ENCODE measurements around the gene NBEAL2.
"Not testable (repeated sequence)": the region's sequence is repeated elsewhere in the genome, so short reads cannot be mapped to it uniquely, and the experiment has no call there.

Gene NBEAL2

GRCh38 chr3:47034868-47035489, 55.5 kb downstream of the NBEAL2 start:
- no peak for TF ChIP-seq POLR2AphosphoS5 (IDR thresholded peaks at IDR 0.05; ENCODE audit: borderline replicate concordance, low read depth, low read length)
- TF ChIP-seq FOXP2 (optimal IDR thresholded peaks at IDR 0.05; ENCODE audit: control extremely low read depth, extremely low read length, insufficient read depth): no peak
- TF ChIP-seq EZH2 (IDR thresholded peaks at IDR 0.05): no peak

GRCh38 chr3:47035645-47036044, 56.2 kb downstream of the NBEAL2 start:
- Histone ChIP-seq H3K9ac (ENCODE audit: insufficient read length) (no peak overlapping the region), H3K36me3 (ENCODE audit: insufficient read depth, low read length) (peaks cover 22% of the 10 kb centered on the region), H3K27ac (0 out of 2 replicates have a peak overlapping the region, but pooled peaks have one; percentile 3), H3K9me3 (ENCODE audit: low read depth, low read length) (no peaks in the 10 kb centered on the region), H3K4me3 (no peak overlapping the region)
- DNase-seq (ENCODE audit: low read depth, low spot score): no peak
- no peak for TF ChIP-seq POLR2AphosphoS5 (IDR thresholded peaks at IDR 0.05; ENCODE audit: borderline replicate concordance, low read depth, low read length)
- no peak for TF ChIP-seq EZH2 (IDR thresholded peaks at IDR 0.05)
- no peak for TF ChIP-seq FOXP2 (optimal IDR thresholded peaks at IDR 0.05; ENCODE audit: control extremely low read depth, extremely low read length, insufficient read depth)

More at GRCh38 chr3:47034868-47035489, 55.5 kb downstream of the NBEAL2 start:
- Histone ChIP-seq H3K4me3 (no peak overlapping the region), H3K36me3 (ENCODE audit: insufficient read depth, low read length) (peaks cover 18% of the 10 kb centered on the region), H3K9me3 (ENCODE audit: low read depth, low read length) (no peaks in the 10 kb centered on the region), H3K9ac (ENCODE audit: insufficient read length) (no peak overlapping the region), H3K27ac (no peak overlapping the region)
- no peak for DNase-seq (ENCODE audit: low read depth, low spot score)

GRCh38 chr3:47036145-47036544, 56.7 kb downstream of the NBEAL2 start:
- no peak for DNase-seq (ENCODE audit: low read depth, low spot score)
- H3K27ac ChIP-seq: 0 out of 2 replicates have a peak overlapping the region, but pooled peaks have one; percentile 3
- no peak overlapping the region for H3K4me3 ChIP-seq
- H3K9me3 ChIP-seq (ENCODE audit: low read depth, low read length): no peaks in the 10 kb centered on the region
- peaks cover 27% of the 10 kb centered on the region for H3K36me3 ChIP-seq (ENCODE audit: insufficient read depth, low read length)
- no peak overlapping the region for H3K9ac ChIP-seq (ENCODE audit: insufficient read length)
- TF ChIP-seq EZH2 (IDR thresholded peaks at IDR 0.05) (no peak), POLR2AphosphoS5 (IDR thresholded peaks at IDR 0.05; ENCODE audit: borderline replicate concordance, low read depth, low read length) (no peak), FOXP2 (optimal IDR thresholded peaks at IDR 0.05; ENCODE audit: control extremely low read depth, extremely low read length, insufficient read depth) (no peak)

- not testable (repeated sequence) for H3K9ac ChIP-seq (ENCODE audit: insufficient read length); H3K9me3 ChIP-seq (ENCODE audit: low read depth, low read length); H3K27ac ChIP-seq; H3K4me3 ChIP-seq; DNase-seq (ENCODE audit: low read depth, low spot score)
- H3K36me3 ChIP-seq (ENCODE audit: insufficient read depth, low read length): peaks cover 31% of the 10 kb centered on the region
Observed at GRCh38 chr3:47037302-47037701, 57.8 kb downstream of the NBEAL2 start.

GRCh38 chr3:47041114-47041513, 61.6 kb downstream of the NBEAL2 start:
- Histone ChIP-seq H3K9ac (ENCODE audit: insufficient read length) (no peak overlapping the region), H3K9me3 (ENCODE audit: low read depth, low read length) (no peaks in the 10 kb centered on the region), H3K27ac (no peak overlapping the region), H3K36me3 (ENCODE audit: insufficient read depth, low read length) (peaks cover 22% of the 10 kb centered on the region), H3K4me3 (no peak overlapping the region)
- no peak for TF ChIP-seq POLR2AphosphoS5 (IDR thresholded peaks at IDR 0.05; ENCODE audit: borderline replicate concordance, low read depth, low read length)
- no peak for TF ChIP-seq EZH2 (IDR thresholded peaks at IDR 0.05)
- no peak for DNase-seq (ENCODE audit: low read depth, low spot score)

GRCh38 chr3:47042231-47042791, 62.8 kb downstream of the NBEAL2 start:
- no peaks in the 10 kb centered on the region for H3K9me3 ChIP-seq (ENCODE audit: low read depth, low read length)
- no peak overlapping the region for H3K4me3 ChIP-seq
- no peak overlapping the region for H3K9ac ChIP-seq (ENCODE audit: insufficient read length)
- H3K27ac ChIP-seq: no peak overlapping the region
- TF ChIP-seq EZH2 (IDR thresholded peaks at IDR 0.05): no peak
- no peak for TF ChIP-seq FOXP2 (optimal IDR thresholded peaks at IDR 0.05; ENCODE audit: control extremely low read depth, extremely low read length, insufficient read depth)
- TF ChIP-seq POLR2AphosphoS5 (IDR thresholded peaks at IDR 0.05; ENCODE audit: borderline replicate concordance, low read depth, low read length): no peak
- peaks cover 22% of the 10 kb centered on the region for H3K36me3 ChIP-seq (ENCODE audit: insufficient read depth, low read length)
- DNase-seq (ENCODE audit: low read depth, low spot score): no peak

GRCh38 chr3:47047069-47047468, 67.6 kb downstream of the NBEAL2 start:
- no peaks in the 10 kb centered on the region for H3K9me3 ChIP-seq (ENCODE audit: low read depth, low read length)
- no peak overlapping the region for H3K4me3 ChIP-seq
- H3K27ac ChIP-seq: peak overlapping the region; percentile 77
- H3K9ac ChIP-seq (ENCODE audit: insufficient read length): no peak overlapping the region
- no peak for DNase-seq (ENCODE audit: low read depth, low spot score)
- H3K36me3 ChIP-seq (ENCODE audit: insufficient read depth, low read length): no peaks in the 10 kb centered on the region; the same call in 1 of the 2 replicates
- TF ChIP-seq EZH2 (IDR thresholded peaks at IDR 0.05): no peak
- TF ChIP-seq FOXP2 (optimal IDR thresholded peaks at IDR 0.05; ENCODE audit: control extremely low read depth, extremely low read length, insufficient read depth): no peak
- no peak for TF ChIP-seq POLR2AphosphoS5 (IDR thresholded peaks at IDR 0.05; ENCODE audit: borderline replicate concordance, low read depth, low read length)

- Histone ChIP-seq H3K9me3 (ENCODE audit: low read depth, low read length) (no peaks in the 10 kb centered on the region), H3K27ac (peak overlapping the region; percentile 77), H3K9ac (ENCODE audit: insufficient read length) (no peak overlapping the region), H3K36me3 (ENCODE audit: insufficient read depth, low read length) (no peaks in the 10 kb centered on the region), H3K4me3 (no peak overlapping the region)
- TF ChIP-seq POLR2AphosphoS5 (IDR thresholded peaks at IDR 0.05; ENCODE audit: borderline replicate concordance, low read depth, low read length) (no peak), FOXP2 (optimal IDR thresholded peaks at IDR 0.05; ENCODE audit: control extremely low read depth, extremely low read length, insufficient read depth) (no peak), EZH2 (IDR thresholded peaks at IDR 0.05) (no peak)
- DNase-seq (ENCODE audit: low read depth, low spot score): no peak
Observed at GRCh38 chr3:47047673-47048072, 68.2 kb downstream of the NBEAL2 start.

GRCh38 chr3:47054412-47054811, 74.9 kb downstream of the NBEAL2 start:
- no peak overlapping the region for H3K27ac ChIP-seq
- TF ChIP-seq FOXP2 (optimal IDR thresholded peaks at IDR 0.05; ENCODE audit: control extremely low read depth, extremely low read length, insufficient read depth) (no peak), EZH2 (IDR thresholded peaks at IDR 0.05) (no peak), POLR2AphosphoS5 (IDR thresholded peaks at IDR 0.05; ENCODE audit: borderline replicate concordance, low read depth, low read length) (no peak)
- no peak overlapping the region for H3K9ac ChIP-seq (ENCODE audit: insufficient read length)
- H3K4me3 ChIP-seq: no peak overlapping the region
- peaks cover 7% of the 10 kb centered on the region; the same call in 1 of the 2 replicates for H3K36me3 ChIP-seq (ENCODE audit: insufficient read depth, low read length)
- no peak for DNase-seq (ENCODE audit: low read depth, low spot score)
- H3K9me3 ChIP-seq (ENCODE audit: low read depth, low read length): no peaks in the 10 kb centered on the region
